Measurements from ENCODE around the gene GOLGA6L7. TPM values are rescaled to one million over a fixed set of nuclear protein-coding genes. Genes with fewer than 3 reads are reported as not detected.

The GOLGA6L7 gene
- total and polyA plus RNA-seq, 2 of the 13 experiments (the other 11 are each of a cell fraction or from before 2014, with no cell fraction given) = not detected

DNA sequence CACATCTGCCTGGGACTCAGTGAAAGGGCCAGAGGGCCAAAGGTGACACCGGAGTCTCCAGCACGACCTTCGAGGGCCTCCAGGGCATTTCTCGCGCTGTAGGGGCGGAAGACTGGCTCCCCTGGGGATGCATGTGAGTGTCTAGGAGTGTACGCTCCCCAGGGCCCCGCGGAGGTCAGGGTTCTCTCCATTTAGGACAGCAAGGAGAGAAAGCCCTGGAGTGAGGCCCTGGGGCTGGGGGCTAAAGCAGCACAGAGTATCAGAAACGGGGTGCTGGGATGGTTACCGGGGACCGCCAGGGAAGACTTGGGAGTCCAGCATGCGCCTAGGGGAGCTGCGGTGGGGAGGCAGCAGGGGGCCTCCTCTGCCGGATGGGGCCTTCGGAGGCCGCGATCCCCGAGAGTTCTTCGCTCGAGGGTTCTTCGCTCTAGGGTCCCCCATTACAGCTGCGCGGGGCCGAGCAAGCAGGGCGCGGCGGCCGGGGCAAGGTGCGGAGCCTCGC is 36.7 kb upstream of the GOLGA6L7 start (continued):
- TF ChIP-seq KLF6 (CRISPR knock-in tag; IDR thresholded peaks at IDR 0.05) (no peak), ZNF530 (CRISPR knock-in tag; IDR thresholded peaks at IDR 0.05; ENCODE audit: low read depth) (no peak), EEA1 (CRISPR knock-in tag; IDR thresholded peaks at IDR 0.05; ENCODE audit: borderline replicate concordance) (no peak), NCOA2 (CRISPR knock-in tag; IDR thresholded peaks at IDR 0.05) (no peak), ZNF652 (CRISPR knock-in tag; IDR thresholded peaks at IDR 0.05; ENCODE audit: borderline replicate concordance, low read depth) (no peak), GABPB1 (CRISPR knock-in tag; IDR thresholded peaks at IDR 0.05) (peak; percentile 11; the same call in 1 of the 2 replicates), SP140L (CRISPR knock-in tag; IDR thresholded peaks at IDR 0.05; ENCODE audit: borderline replicate concordance) (no peak), SP5 (CRISPR knock-in tag; IDR thresholded peaks at IDR 0.05; ENCODE audit: borderline replicate concordance, low read depth) (no peak), ZNF441 (CRISPR knock-in tag; IDR thresholded peaks at IDR 0.05; ENCODE audit: borderline replicate concordance) (no peak), CEBPB (IDR thresholded peaks at IDR 0.05; ENCODE audit: borderline replicate concordance, low read depth, low read length) (no peak), DPF2 (CRISPR knock-in tag; IDR thresholded peaks at IDR 0.05; ENCODE audit: borderline replicate concordance, low read depth) (no peak)
- TF ChIP-seq, protein P1, sequence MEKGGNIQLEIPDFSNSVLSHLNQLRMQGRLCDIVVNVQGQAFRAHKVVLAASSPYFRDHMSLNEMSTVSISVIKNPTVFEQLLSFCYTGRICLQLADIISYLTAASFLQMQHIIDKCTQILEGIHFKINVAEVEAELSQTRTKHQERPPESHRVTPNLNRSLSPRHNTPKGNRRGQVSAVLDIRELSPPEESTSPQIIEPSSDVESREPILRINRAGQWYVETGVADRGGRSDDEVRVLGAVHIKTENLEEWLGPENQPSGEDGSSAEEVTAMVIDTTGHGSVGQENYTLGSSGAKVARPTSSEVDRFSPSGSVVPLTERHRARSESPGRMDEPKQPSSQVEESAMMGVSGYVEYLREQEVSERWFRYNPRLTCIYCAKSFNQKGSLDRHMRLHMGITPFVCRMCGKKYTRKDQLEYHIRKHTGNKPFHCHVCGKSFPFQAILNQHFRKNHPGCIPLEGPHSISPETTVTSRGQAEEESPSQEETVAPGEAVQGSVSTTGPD (CRISPR knock-in tag; IDR thresholded peaks at IDR 0.05) = no peak
- TF ChIP-seq, protein P2, sequence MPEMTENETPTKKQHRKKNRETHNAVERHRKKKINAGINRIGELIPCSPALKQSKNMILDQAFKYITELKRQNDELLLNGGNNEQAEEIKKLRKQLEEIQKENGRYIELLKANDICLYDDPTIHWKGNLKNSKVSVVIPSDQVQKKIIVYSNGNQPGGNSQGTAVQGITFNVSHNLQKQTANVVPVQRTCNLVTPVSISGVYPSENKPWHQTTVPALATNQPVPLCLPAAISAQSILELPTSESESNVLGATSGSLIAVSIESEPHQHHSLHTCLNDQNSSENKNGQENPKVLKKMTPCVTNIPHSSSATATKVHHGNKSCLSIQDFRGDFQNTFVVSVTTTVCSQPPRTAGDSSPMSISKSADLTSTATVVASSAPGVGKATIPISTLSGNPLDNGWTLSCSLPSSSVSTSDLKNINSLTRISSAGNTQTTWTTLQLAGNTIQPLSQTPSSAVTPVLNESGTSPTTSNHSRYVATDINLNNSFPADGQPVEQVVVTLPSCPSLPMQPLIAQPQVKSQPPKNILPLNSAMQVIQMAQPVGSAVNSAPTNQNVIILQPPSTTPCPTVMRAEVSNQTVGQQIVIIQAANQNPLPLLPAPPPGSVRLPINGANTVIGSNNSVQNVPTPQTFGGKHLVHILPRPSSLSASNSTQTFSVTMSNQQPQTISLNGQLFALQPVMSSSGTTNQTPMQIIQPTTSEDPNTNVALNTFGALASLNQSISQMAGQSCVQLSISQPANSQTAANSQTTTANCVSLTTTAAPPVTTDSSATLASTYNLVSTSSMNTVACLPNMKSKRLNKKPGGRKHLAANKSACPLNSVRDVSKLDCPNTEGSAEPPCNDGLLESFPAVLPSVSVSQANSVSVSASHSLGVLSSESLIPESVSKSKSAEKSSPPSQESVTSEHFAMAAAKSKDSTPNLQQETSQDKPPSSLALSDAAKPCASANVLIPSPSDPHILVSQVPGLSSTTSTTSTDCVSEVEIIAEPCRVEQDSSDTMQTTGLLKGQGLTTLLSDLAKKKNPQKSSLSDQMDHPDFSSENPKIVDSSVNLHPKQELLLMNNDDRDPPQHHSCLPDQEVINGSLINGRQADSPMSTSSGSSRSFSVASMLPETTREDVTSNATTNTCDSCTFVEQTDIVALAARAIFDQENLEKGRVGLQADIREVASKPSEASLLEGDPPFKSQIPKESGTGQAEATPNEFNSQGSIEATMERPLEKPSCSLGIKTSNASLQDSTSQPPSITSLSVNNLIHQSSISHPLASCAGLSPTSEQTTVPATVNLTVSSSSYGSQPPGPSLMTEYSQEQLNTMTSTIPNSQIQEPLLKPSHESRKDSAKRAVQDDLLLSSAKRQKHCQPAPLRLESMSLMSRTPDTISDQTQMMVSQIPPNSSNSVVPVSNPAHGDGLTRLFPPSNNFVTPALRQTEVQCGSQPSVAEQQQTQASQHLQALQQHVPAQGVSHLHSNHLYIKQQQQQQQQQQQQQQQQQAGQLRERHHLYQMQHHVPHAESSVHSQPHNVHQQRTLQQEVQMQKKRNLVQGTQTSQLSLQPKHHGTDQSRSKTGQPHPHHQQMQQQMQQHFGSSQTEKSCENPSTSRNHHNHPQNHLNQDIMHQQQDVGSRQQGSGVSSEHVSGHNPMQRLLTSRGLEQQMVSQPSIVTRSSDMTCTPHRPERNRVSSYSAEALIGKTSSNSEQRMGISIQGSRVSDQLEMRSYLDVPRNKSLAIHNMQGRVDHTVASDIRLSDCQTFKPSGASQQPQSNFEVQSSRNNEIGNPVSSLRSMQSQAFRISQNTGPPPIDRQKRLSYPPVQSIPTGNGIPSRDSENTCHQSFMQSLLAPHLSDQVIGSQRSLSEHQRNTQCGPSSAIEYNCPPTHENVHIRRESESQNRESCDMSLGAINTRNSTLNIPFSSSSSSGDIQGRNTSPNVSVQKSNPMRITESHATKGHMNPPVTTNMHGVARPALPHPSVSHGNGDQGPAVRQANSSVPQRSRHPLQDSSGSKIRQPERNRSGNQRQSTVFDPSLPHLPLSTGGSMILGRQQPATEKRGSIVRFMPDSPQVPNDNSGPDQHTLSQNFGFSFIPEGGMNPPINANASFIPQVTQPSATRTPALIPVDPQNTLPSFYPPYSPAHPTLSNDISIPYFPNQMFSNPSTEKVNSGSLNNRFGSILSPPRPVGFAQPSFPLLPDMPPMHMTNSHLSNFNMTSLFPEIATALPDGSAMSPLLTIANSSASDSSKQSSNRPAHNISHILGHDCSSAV (CRISPR knock-in tag; IDR thresholded peaks at IDR 0.05; ENCODE audit: borderline replicate concordance) = no peak
- TF ChIP-seq, protein P3, sequence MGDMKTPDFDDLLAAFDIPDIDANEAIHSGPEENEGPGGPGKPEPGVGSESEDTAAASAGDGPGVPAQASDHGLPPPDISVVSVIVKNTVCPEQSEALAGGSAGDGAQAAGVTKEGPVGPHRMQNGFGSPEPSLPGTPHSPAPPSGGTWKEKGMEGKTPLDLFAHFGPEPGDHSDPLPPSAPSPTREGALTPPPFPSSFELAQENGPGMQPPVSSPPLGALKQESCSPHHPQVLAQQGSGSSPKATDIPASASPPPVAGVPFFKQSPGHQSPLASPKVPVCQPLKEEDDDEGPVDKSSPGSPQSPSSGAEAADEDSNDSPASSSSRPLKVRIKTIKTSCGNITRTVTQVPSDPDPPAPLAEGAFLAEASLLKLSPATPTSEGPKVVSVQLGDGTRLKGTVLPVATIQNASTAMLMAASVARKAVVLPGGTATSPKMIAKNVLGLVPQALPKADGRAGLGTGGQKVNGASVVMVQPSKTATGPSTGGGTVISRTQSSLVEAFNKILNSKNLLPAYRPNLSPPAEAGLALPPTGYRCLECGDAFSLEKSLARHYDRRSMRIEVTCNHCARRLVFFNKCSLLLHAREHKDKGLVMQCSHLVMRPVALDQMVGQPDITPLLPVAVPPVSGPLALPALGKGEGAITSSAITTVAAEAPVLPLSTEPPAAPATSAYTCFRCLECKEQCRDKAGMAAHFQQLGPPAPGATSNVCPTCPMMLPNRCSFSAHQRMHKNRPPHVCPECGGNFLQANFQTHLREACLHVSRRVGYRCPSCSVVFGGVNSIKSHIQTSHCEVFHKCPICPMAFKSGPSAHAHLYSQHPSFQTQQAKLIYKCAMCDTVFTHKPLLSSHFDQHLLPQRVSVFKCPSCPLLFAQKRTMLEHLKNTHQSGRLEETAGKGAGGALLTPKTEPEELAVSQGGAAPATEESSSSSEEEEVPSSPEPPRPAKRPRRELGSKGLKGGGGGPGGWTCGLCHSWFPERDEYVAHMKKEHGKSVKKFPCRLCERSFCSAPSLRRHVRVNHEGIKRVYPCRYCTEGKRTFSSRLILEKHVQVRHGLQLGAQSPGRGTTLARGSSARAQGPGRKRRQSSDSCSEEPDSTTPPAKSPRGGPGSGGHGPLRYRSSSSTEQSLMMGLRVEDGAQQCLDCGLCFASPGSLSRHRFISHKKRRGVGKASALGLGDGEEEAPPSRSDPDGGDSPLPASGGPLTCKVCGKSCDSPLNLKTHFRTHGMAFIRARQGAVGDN (CRISPR knock-in tag; IDR thresholded peaks at IDR 0.05) = peak; percentile 11; the same call in 1 of the 2 replicates
- TF ChIP-seq, protein P4, sequence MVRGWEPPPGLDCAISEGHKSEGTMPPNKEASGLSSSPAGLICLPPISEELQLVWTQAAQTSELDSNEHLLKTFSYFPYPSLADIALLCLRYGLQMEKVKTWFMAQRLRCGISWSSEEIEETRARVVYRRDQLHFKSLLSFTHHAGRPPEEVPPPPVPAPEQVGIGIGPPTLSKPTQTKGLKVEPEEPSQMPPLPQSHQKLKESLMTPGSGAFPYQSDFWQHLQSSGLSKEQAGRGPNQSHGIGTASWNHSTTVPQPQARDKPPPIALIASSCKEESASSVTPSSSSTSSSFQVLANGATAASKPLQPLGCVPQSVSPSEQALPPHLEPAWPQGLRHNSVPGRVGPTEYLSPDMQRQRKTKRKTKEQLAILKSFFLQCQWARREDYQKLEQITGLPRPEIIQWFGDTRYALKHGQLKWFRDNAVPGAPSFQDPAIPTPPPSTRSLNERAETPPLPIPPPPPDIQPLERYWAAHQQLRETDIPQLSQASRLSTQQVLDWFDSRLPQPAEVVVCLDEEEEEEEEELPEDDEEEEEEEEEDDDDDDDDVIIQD (CRISPR knock-in tag; IDR thresholded peaks at IDR 0.05; ENCODE audit: low read depth) = no peak

Measured in HepG2 (cell line).